COLO829 (cell line): ENCODE results near the gene SETD3.

Experiments used
- DNase-seq: peaks from one replicate; pipeline ENCODE4 v3.0.0; 2012; ENCODE audit warnings: low spot score

Gene SETD3

GRCh38 chr14:99479906-99480869, at the start of gene SETD3:
Gene SETD3, minus strand, starts transcription at chr14:99480859. Its CDS starts 15,054 bp downstream, at chr14:99465805.
- peak; percentile 26 for DNase-seq

- DNase-seq = no peak
Measured at GRCh38 chr14:99529899-99530298, 49.2 kb upstream of the SETD3 start.

- DNase-seq = no peak
Measured at GRCh38 chr14:99527427-99528076, 46.9 kb upstream of the SETD3 start.

- no peak for DNase-seq
Measured at GRCh38 chr14:99527026-99527425, 46.4 kb upstream of the SETD3 start.

- DNase-seq = no peak
Measured at GRCh38 chr14:99525699-99526080, 45.0 kb upstream of the SETD3 start.

GRCh38 chr14:99524804-99525698, 44.4 kb upstream of the SETD3 start:
- no peak for DNase-seq

GRCh38 chr14:99524091-99524661, 43.5 kb upstream of the SETD3 start:
- DNase-seq = no peak

DNA sequence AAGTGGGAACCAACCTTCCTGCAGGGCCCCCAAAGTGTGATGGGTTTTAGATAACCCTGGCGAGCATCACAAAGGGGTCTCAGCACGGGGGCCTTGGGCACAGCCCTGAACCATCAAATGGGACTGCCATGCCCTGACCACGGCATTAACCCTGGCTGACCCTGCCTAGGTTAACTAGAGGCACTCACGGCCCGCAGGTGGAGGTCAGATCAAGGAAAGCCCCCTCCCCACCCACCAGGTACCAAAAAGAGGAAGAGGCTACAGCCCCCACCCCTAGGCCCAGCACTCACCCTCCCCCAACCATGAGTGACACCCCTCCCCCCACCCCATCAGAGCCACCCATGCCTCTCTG, 43.0 kb upstream of the SETD3 start:
- DNase-seq = no peak

DNA sequence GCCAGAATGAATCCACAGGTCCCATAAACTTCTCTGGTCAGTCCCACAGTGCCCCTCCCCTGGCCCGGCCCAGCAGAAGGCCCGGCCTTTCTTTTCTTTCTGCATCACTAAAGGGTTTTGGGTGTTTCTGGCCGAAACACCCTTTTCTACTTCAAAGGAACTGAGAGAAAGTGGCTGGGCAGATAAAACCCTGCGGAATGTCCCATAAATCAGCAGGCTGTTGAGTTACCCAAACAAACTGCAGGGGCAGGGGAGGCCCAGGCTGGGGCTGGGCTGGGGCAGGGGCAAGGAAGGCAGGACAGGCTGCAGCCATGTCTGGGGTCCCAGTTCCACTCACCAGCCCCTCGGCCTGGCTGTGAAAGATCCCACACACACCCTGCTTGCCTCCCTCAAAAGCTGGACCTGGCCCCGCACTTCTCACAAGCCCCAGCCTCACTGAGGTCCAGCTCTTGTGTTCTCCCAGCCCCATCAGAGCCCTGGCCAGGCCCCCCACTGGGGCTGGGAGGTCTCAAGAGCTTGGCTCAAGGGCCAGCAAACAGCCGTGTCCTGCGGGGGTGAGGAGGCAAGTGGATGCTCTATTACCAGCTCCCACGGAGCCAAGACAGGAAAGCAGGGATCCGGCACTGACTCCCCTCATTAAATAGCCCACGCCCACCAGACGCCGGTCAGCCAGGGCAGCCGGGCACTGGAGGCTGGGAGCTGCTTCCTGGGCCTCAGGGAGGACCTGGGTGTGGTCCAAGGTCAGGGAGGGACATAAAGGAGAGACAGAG, 42.5 kb upstream of the SETD3 start:
- no peak for DNase-seq

- DNase-seq = no peak
Measured at GRCh38 chr14:99522457-99522891, 41.8 kb upstream of the SETD3 start.

GRCh38 chr14:99522025-99522401, 41.4 kb upstream of the SETD3 start:
- no peak for DNase-seq

- DNase-seq = no peak
Measured at GRCh38 chr14:99521176-99522024, 40.7 kb upstream of the SETD3 start.

DNA sequence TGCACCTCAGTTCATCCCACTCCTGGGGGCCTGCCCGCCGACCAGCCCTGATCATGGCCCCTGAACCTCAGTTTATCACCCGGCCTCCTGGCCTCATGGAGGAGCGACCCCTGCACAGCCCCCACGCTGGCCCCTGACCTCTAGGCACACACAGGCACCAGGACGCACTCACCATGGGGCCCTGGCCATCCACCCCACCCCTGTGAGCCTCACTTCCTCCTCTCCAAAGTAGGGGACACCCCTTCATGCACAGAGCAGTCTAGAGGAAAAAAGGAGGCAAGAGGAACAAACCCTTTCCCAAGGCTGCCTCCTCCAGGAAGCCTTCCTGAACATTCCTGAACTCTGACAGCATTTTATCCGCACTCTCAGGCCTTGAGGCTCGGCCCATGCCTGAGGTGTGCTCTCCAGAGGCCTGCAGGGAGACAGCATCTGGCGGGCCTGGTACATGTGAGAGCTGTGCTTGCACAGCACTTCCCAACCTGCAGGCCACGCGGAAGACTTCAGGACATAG, 40.0 kb upstream of the SETD3 start:
- no peak for DNase-seq

DNA sequence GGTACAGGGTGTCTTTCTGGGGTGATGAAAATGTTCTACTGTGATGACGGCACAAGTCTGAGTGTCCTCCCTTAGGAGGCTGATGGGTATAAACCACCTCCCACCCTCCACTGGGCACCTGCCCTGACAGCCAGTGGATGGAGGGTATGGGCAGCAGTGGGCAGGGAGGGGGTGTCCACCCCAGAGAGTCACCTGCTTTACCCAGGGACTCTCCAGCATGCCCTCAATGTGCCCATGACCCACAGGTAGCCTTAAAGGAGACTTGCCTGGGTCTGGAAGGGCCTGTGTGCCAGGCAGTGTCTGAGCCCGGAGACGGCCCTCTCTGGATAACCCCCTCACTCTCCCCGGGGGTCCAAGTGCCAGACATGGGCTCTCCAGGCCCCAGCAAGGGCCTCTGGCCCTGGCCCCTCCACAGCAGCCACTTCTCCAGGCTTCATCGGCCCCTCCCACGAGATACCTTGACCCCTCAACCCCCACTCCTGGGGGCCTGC, 39.3 kb upstream of the SETD3 start:
- DNase-seq = no peak

DNA sequence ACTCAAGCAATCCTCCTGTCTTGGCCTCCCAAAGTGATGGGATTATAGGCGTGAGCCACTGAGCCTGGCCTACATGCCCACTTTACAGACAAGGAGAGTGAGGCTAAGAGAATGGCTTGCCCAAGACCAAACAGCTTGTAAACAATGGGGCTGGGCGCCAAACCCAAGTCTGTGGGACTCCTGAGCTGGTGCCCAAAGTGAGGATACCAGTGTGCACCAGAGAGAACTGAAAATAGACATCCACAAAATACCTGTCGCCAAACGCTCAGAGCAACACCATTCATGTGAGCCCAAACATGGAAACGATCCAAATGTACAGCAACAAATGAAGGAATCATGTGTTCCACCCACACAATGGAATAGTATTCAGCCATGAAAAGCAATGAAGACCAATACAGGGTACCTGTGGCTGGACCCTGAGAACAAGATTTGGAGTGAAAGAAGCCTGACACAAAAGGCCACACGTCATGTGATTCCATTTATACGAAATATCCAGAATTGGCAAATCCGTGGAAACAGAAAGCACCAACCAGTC, 38.8 kb upstream of the SETD3 start:
- DNase-seq = no peak

- peak; percentile 63 for DNase-seq
Measured at GRCh38 chr14:99518441-99519346, 38.0 kb upstream of the SETD3 start.

DNA sequence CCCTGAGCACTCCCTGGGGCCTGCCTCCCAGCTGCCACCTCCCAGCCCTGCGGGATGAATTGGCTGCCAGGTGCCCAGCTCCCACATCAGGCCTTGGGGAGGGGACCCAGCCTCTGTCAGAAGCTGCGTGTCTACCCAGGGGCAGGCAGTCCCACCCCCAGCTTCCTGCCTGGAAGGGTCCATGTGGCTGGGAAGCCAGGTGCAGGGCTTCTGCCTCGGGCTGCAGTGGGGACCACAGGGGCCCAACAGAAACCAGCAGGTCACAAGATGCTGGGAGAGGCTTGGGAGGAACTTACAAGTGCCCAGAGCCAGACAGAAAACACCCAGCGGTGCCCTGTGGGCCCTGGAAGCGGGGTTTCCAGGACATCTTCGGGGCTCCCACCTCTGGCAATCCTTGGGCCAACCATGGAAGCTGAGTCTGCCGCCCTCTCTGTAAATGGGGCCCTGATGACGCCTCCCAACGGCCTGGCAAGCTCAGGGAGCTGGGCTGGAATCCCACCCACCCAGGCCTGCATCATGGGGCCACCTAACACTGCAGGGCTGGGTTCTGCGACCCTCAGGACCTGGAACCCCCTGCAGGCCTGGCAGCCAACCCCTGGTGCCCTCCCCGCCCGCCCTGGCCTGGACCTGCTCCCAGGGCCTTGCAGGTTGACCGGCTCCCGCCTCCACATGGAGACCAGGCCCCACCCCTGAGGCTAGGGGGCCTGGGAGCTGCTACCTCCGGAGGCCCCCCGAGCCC, 37.2 kb upstream of the SETD3 start:
- no peak for DNase-seq
